Measurements from ENCODE around the gene OR5B17.
"Not testable (repeated sequence)": the region's sequence is repeated elsewhere in the genome, so short reads cannot be mapped to it uniquely, and the experiment has no call there.

The OR5B17 gene

DNA sequence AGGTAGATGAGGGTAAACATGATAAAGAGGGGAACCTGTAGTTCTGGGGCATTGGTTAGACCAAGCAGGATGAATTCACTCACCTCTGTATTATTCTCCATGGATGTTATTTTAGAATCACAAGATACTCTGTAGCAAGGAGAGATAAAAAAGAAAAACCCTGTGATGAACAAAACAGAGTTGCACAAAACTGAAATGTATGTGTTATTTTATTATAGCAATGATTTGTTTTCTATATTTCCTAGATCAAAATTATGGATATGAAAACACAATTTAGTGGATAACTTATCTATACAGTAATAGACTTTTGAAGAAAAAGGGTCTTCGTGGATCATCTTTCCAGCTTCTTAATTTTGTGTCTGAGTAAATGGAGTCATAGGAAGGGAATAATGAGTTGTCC lies at the start of gene OR5B17:
Gene OR5B17, minus strand, starts transcription at position 101 of the 400 bp plus-strand sequence. Its CDS starts 0 bp downstream, at position 101.
- no peak for DNase-seq (ENCODE audit: low read depth)

DNA sequence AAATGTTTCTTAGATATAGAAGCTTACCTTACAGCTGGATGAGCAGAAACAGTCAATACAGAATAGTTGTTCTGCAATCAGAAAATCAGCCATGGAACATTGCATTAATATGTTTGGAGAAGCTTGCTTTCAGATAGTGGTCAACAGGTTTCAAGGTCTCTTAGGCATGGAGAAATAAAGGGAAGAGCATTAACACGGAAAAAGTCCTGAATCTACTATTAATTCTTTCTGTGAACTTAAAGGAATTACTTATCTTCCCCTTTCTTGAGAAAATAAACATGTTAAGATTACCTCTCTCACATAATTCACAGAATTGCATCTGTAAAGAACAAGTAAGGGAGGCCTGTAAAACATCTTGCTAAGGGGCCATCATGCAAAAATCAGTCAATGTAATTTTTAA lies 47.9 kb upstream of the OR5B17 start, which contains the start of gene OR5B3:
Gene OR5B3, minus strand, starts transcription at position 101 of the 400 bp plus-strand sequence. CDS start 3,465 bp downstream, outside the sequence.
- no peak for DNase-seq (ENCODE audit: low read depth)

DNA sequence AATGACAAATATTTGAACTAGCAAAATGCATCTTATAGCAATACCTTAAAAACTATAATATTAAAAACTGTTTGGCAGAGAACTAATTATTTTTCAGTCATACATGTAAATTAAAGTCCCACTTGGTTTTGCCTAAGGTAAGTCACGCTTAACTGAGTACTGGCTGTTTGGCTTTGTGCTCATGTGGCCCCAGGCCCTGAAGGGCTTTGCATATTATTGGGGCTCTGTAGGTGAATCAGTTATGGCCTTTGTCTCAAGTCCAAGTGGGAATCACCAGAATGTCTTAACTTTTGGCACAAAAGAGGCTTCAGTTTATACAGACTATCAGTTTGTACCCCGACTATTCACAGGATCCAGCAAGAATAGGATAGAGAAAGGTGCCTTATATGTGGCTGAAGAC lies 40.8 kb upstream of the OR5B17 start:
- not testable (repeated sequence) for DNase-seq (ENCODE audit: low read depth)

DNA sequence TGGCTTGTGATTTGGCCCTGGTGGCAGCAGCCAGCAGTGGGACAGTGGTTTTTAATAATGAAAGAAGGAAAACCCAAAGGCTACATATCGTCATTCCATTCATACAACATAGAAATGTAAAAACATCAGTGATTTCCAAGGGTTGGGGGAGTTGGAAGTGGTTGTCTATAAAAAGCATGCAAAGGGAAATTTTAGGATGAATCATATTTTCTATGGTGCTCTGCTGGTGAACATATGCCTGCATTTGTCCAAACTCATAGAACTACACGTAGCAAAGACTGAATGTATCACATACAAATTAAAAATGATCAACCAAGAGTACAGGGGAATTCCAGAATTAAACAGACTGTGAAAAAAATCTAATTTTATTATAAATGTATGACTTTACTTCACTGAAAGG lies 36.7 kb upstream of the OR5B17 start:
- DNase-seq (ENCODE audit: low read depth) = no peak

DNA sequence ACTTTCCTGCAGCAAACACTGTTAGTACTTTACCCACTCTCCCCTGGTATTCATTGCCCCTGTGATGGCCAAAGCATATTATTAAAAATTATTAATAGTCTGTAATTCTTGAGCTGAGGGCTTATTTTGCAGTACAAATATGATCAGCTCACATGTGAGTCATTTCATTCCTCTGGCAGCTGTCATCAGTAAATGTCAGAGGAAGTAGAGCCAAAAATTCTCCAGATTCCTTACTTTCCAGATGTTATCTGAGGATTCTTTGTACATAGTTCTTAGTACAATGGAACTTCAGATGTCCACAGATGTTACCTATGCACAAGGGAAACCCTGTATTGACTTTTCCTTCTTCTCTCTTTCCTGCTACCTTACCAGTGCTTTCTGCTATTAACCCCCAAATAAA lies 35.3 kb upstream of the OR5B17 start:
- no peak for DNase-seq (ENCODE audit: low read depth)

DNA sequence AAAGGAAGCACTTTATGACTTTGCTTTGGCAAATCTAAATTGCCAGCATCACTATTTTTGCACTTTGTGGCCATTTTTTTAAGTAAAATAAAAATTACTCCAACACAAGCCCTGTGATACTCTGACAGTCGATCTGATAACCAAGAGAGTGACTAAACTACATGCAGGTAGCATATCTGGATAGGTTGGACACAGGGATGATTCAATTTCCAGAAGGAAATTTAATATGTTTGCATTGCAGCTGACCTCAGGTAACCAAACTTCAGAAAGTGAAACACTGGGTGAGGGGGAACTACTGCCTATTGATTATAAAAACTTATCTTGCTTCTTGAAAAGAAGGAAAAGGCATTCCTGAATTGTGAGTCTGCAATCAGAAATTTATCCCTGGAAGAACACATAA lies 33.9 kb upstream of the OR5B17 start:
- DNase-seq (ENCODE audit: low read depth) = no peak

DNA sequence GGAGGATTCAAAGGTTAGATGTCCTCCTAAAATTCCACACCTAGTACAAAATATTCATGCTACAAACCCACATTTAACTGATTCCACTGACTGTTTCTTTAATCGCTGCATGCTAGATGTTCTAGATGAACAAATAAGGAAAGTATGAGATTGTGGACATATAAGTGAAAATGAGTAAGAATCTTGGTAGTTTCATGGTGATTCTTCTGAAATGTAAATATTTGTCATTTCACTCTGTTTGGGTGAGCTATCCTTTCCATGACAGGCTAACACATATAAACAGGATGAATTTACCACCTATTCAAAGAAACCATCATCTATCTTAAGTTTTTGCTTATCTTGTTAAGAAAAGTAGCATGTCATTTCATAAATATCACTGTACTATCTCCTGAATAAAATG lies 33.0 kb upstream of the OR5B17 start:
- DNase-seq (ENCODE audit: low read depth) = no peak

DNA sequence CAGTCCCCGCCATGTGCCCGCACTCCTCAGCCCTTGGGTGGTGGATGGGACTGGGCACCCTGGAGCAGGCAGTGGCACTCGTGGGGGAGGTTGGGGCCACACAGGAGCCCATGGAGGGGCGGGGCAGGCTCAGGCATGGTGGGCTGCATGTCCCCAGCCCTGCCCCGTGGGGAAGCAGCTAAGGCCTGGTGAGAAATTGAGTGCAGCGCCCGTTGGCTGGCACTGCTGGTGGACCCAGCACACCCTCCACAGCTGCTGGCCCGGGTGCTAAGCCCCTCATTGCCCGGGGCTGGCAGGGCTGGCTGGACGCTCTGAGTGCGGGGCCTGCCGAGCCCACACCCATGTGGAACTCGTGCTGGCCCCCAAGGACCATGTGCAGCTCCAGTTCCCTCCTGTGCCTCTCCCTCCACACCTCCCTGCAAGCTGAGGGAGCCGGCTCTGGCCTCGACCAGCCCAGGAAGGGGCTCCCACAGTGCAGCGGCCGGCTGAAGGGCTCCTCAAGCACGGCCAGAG lies 31.7 kb upstream of the OR5B17 start:
- no peak for DNase-seq (ENCODE audit: low read depth)

DNA sequence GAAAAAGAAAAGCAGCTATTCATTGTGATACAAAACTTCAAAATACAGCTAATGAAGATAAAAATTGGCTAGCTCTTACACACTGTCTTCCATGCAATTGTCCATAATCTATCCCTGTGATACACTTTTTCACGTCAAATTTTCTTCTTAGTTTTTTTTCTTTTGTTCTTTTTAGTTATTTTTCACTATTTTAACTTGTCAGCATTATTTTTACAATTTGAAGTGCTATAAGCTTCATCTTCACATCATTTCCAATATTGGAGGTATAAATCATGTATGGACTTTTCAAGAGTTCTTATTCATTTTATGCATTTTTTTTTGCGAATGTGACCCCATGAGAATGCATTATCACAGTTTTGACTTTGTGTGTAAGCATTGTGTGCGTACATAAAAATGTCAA lies 4.1 kb downstream of the OR5B17 start:
- DNase-seq (ENCODE audit: low read depth) = no peak

DNA sequence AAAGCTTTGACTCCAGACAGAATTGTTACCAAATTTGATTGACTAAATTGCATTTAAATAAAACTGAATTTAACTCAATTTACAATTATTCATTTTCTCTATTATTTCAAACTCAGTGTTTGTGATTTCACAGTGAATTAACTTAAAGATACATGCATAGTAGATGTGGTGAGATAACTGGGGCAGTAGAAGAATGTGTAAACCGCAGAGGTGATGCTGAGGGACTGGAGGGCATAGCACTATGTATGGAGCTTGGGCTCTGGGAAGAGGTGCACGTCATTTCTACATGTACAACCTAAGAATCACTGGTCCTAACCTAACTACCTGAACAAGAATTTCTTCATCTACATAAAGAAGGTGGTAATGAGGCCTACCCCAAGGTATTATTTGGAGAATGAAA lies 13.7 kb downstream of the OR5B17 start:
- no peak for DNase-seq (ENCODE audit: low read depth)

DNA sequence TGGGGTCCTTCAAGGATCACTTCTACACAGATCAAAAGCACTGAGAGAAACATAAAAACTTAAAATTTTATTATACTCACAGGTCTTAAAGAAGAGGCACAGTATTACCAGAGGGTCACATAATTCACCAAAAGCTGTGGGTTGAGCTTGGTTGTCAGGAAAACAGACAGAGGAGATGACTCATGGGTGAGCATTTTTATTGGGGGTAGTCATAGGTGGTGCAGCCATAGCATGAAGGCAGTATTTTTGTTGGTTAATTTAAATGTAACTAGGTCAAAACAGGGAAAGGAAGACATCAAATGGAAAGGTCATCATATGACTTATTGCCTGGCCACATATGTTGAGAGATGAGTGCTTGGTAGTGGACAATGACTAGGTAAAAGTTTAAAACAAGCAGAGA lies 24.2 kb downstream of the OR5B17 start:
- DNase-seq (ENCODE audit: low read depth) = no peak

DNA sequence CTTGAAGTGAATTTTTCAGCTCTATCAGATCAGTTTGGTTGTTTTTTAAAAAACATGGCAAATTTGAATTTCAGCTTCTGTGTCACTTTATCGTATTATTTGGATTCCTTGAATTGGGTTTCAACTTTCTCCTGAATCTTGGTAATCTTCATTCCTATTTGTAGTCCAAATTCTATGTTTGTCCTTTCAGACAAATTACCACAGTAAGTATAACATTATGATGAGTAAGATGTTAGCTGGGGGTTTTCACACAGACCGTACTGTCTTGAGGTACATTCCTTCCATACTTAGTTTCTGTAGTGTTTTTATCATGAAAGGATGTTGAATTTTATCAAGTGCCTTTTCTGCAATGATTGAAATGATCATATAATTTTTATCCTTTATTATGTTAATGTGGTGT lies 28.0 kb downstream of the OR5B17 start:
- no peak for DNase-seq (ENCODE audit: low read depth)

DNA sequence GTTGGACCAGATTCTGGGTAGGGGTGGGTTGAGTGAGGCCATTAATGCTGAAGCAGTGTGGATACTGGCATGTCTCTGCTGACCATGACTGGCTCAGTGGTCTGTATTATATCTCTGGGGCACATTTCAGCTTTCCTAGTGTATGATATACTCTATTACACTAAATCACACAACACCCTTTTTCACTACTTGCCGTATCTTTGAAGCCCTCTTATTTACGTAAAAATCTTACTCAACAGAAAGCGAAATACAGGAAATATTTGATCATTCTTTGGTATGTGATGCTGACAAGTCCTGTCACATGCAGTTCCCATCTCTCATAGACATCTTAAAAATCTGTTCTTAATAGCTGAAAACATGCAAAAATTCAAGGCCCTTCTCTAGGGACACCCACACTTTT lies 40.3 kb downstream of the OR5B17 start:
- DNase-seq (ENCODE audit: low read depth) = no peak

DNA sequence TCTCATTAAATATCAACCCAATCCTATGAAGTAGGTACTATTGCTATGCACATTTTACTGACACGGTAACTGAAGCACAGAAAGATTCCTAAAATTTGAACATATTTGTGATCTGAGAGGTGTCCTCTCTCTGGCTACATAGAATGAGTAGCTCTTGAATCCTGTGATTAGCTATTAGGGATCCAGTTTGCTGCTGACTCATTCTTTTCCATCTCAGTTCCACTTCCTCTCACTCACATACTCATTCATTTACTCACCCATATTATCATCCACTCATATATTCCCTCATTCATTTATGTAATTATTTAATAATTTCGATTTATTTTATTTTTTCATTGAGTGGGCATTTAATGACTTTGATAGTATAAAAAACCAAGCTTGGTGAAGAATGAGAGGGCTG lies 42.7 kb downstream of the OR5B17 start:
- no peak for DNase-seq (ENCODE audit: low read depth)

Measured in activated T-cell treated with anti-CD3 and anti-CD28 coated beads for 24 hours (primary cell).